ENCODE results near the gene RNF187. TPM values are rescaled to one million over a fixed set of nuclear protein-coding genes. Genes with fewer than 3 reads are reported as not detected.

Gene RNF187
- total RNA-seq, 1 experiment from 2014 or later, result 141 TPM

- Mint-ChIP-seq H3K27me3 (ENCODE audit: low read depth) (peaks cover 100% of the 10 kb centered on the region), H3K36me3 (peaks cover 11% of the 10 kb centered on the region), H3K4me3 (no peak overlapping the region), H3K4me1 (no peaks in the 10 kb centered on the region), H3K9me3 (peaks cover 58% of the 10 kb centered on the region), H3K27ac (no peak overlapping the region)
- TF ChIP-seq PREB (CRISPR knock-in tag; IDR thresholded peaks at IDR 0.05; ENCODE audit: borderline replicate concordance) (no peak), MYBL2 (CRISPR knock-in tag; IDR thresholded peaks at IDR 0.05) (no peak), TEAD1 (CRISPR knock-in tag; IDR thresholded peaks at IDR 0.05) (no peak), ZNF317 (CRISPR knock-in tag; IDR thresholded peaks at IDR 0.05; ENCODE audit: borderline replicate concordance, low read depth) (no peak), CBFB (CRISPR knock-in tag; IDR thresholded peaks at IDR 0.05; ENCODE audit: low read depth) (no peak), NR3C1 (CRISPR knock-in tag; conservative IDR thresholded peaks at IDR 0.05; ENCODE audit: low read depth) (no peak), TCF7 (CRISPR knock-in tag; IDR thresholded peaks at IDR 0.05; ENCODE audit: low read depth) (no peak), FOXJ3 (CRISPR knock-in tag; IDR thresholded peaks at IDR 0.05; ENCODE audit: borderline replicate concordance) (no peak), AR (CRISPR knock-in tag; IDR thresholded peaks at IDR 0.05) (no peak), GABPB1 (CRISPR knock-in tag; IDR thresholded peaks at IDR 0.05) (no peak), ZNF532 (CRISPR knock-in tag; IDR thresholded peaks at IDR 0.05; ENCODE audit: borderline replicate concordance) (no peak), HMGXB4 (CRISPR knock-in tag; IDR thresholded peaks at IDR 0.05) (no peak), CREM (CRISPR knock-in tag; IDR thresholded peaks at IDR 0.05) (no peak), E2F1 (CRISPR knock-in tag; IDR thresholded peaks at IDR 0.05) (no peak), ZNF425 (CRISPR knock-in tag; conservative IDR thresholded peaks at IDR 0.05) (no peak)
- ChIA-PET POLR2A (no interaction called here), CTCF (no interaction called here)
- ATAC-seq (no peak), DNase-seq (ENCODE audit: low spot score) (no peak)
Observed at GRCh38 chr1:228538831-228539230, 51.6 kb downstream of the RNF187 start.

Measured in WTC11 (cell line).